ACC112 (cell line): ENCODE data around the gene CACNA1B.

Experiments used
- H2AFZ ChIP-seq: fragments of 200-600 bp; sonication (generic); one replicate; pipeline ENCODE4 v1.6.0; 2017; ENCODE audit warnings: antibody characterized with exemption, low read length; ENCODE audit not compliant: unreplicated experiment
- H3K27ac ChIP-seq: fragments of 200-600 bp; sonication (generic); 2 replicates; pipeline ENCODE4 v1.5.1; 2014; ENCODE audit warnings: low read depth, mild to moderate bottlenecking, antibody characterized with exemption, low read length, moderate library complexity
- H3K27me3 ChIP-seq: fragments of 200-600 bp; sonication (generic); 2 replicates; pipeline ENCODE4 v1.6.1; 2014; ENCODE audit warnings: mild to moderate bottlenecking, antibody characterized with exemption, low read length, moderate library complexity, mixed read lengths; ENCODE audit not compliant: insufficient read depth
- H3K36me3 ChIP-seq: fragments of 200-600 bp; sonication (generic); 2 replicates; pipeline ENCODE4 v1.6.1; 2016; ENCODE audit warnings: mild to moderate bottlenecking, antibody characterized with exemption, low read length, moderate library complexity, mixed read lengths; ENCODE audit not compliant: insufficient read depth
- H3K4me1 ChIP-seq: fragments of 200-600 bp; sonication (generic); one replicate; pipeline ENCODE4 v1.6.1; 2016; ENCODE audit warnings: low read length, mixed read lengths; ENCODE audit not compliant: insufficient read depth, unreplicated experiment, control insufficient read depth
- H3K4me3 ChIP-seq: fragments of 200-600 bp; sonication (generic); 2 replicates; pipeline ENCODE4 v1.5.1; 2014; ENCODE audit warnings: mild to moderate bottlenecking, low read depth, low read length
- H3K79me2 ChIP-seq: fragments of 200-600 bp; sonication (generic); one replicate; pipeline ENCODE4 v1.6.0; 2016; ENCODE audit warnings: low read length; ENCODE audit not compliant: control insufficient read depth, unreplicated experiment, insufficient read depth

CACNA1B gene

GRCh38 chr9:137907776-137908175 lies 30.2 kb downstream of the CACNA1B start:
- Histone ChIP-seq H2AFZ (no peak overlapping the region), H3K79me2 (no peaks in the 10 kb centered on the region), H3K27ac (no peak overlapping the region), H3K4me3 (no peak overlapping the region), H3K36me3 (no peaks in the 10 kb centered on the region), H3K27me3 (peaks cover 41% of the 10 kb centered on the region), H3K4me1 (no peaks in the 10 kb centered on the region)

GRCh38 chr9:137912671-137913070 lies 35.1 kb downstream of the CACNA1B start:
- Histone ChIP-seq H3K27me3 (0 out of 2 replicates have a peak, but pooled peaks cover 7% of the 10 kb centered on the region), H3K36me3 (no peaks in the 10 kb centered on the region), H3K27ac (no peak overlapping the region), H3K4me1 (no peaks in the 10 kb centered on the region), H3K79me2 (no peaks in the 10 kb centered on the region), H2AFZ (no peak overlapping the region), H3K4me3 (no peak overlapping the region)

- no peaks in the 10 kb centered on the region for H3K36me3 ChIP-seq
- no peak overlapping the region for H3K4me3 ChIP-seq
- H3K27me3 ChIP-seq: 0 out of 2 replicates have a peak, but pooled peaks cover 6% of the 10 kb centered on the region
- H3K79me2 ChIP-seq: no peaks in the 10 kb centered on the region
- H3K27ac ChIP-seq: no peak overlapping the region
- H3K4me1 ChIP-seq: no peaks in the 10 kb centered on the region
- no peak overlapping the region for H2AFZ ChIP-seq
Observed at GRCh38 chr9:137913132-137913531, 35.5 kb downstream of the CACNA1B start.

- no peak overlapping the region for H2AFZ ChIP-seq
- H3K4me3 ChIP-seq: no peak overlapping the region
- no peaks in the 10 kb centered on the region for H3K36me3 ChIP-seq
- H3K4me1 ChIP-seq: no peaks in the 10 kb centered on the region
- no peak overlapping the region for H3K27ac ChIP-seq
- no peaks in the 10 kb centered on the region for H3K79me2 ChIP-seq
- 0 out of 2 replicates have a peak, but pooled peaks cover 6% of the 10 kb centered on the region for H3K27me3 ChIP-seq
Observed at GRCh38 chr9:137913771-137914767, 36.5 kb downstream of the CACNA1B start.

- Histone ChIP-seq H3K79me2 (no peaks in the 10 kb centered on the region), H3K27me3 (0 out of 2 replicates have a peak, but pooled peaks cover 6% of the 10 kb centered on the region), H2AFZ (no peak overlapping the region), H3K36me3 (no peaks in the 10 kb centered on the region), H3K4me1 (no peaks in the 10 kb centered on the region), H3K27ac (no peak overlapping the region), H3K4me3 (no peak overlapping the region)
Observed at GRCh38 chr9:137916540-137916939, 39.0 kb downstream of the CACNA1B start.

- Histone ChIP-seq H3K4me3 (no peak overlapping the region), H3K4me1 (no peaks in the 10 kb centered on the region), H3K27ac (no peak overlapping the region), H3K79me2 (no peaks in the 10 kb centered on the region), H3K36me3 (no peaks in the 10 kb centered on the region), H3K27me3 (0 out of 2 replicates have a peak, but pooled peaks cover under 1% of the 10 kb centered on the region), H2AFZ (no peak overlapping the region)
Observed at GRCh38 chr9:137917116-137917515, 39.5 kb downstream of the CACNA1B start.

GRCh38 chr9:137917795-137918194 lies 40.2 kb downstream of the CACNA1B start:
- Histone ChIP-seq H3K27ac (no peak overlapping the region), H3K4me3 (no peak overlapping the region), H3K79me2 (no peaks in the 10 kb centered on the region), H3K36me3 (no peaks in the 10 kb centered on the region), H2AFZ (no peak overlapping the region), H3K27me3 (no peaks in the 10 kb centered on the region), H3K4me1 (no peaks in the 10 kb centered on the region)

GRCh38 chr9:137918331-137919094 lies 40.9 kb downstream of the CACNA1B start:
- no peak overlapping the region for H3K4me3 ChIP-seq
- no peaks in the 10 kb centered on the region for H3K79me2 ChIP-seq
- no peak overlapping the region for H2AFZ ChIP-seq
- no peak overlapping the region for H3K27ac ChIP-seq
- no peaks in the 10 kb centered on the region for H3K36me3 ChIP-seq
- no peaks in the 10 kb centered on the region for H3K4me1 ChIP-seq
- no peaks in the 10 kb centered on the region for H3K27me3 ChIP-seq

GRCh38 chr9:137919095-137919465 lies 41.5 kb downstream of the CACNA1B start:
- Histone ChIP-seq H3K4me1 (no peaks in the 10 kb centered on the region), H3K27me3 (no peaks in the 10 kb centered on the region), H3K79me2 (no peaks in the 10 kb centered on the region), H3K36me3 (no peaks in the 10 kb centered on the region), H3K27ac (no peak overlapping the region), H3K4me3 (no peak overlapping the region), H2AFZ (no peak overlapping the region)

- no peaks in the 10 kb centered on the region for H3K4me1 ChIP-seq
- no peak overlapping the region for H3K4me3 ChIP-seq
- H3K27me3 ChIP-seq: no peaks in the 10 kb centered on the region
- H3K27ac ChIP-seq: no peak overlapping the region
- H3K36me3 ChIP-seq: no peaks in the 10 kb centered on the region
- H3K79me2 ChIP-seq: no peaks in the 10 kb centered on the region
- no peak overlapping the region for H2AFZ ChIP-seq
Observed at GRCh38 chr9:137919649-137920141, 42.1 kb downstream of the CACNA1B start.
